HEK293 (cell line): ENCODE data around the gene MTA1.

Experiments
- HOXA7 ChIP-seq: sonication (generic); formaldehyde crosslinking; IDR thresholded peaks from 2 replicates; pipeline ENCODE4 v1.8.1; 2022; ENCODE audit warnings: missing genetic modification reagents, borderline replicate concordance
- PRDM10 ChIP-seq: fragments of 450-650 bp; formaldehyde crosslinking; IDR thresholded peaks from 2 replicates; pipeline ENCODE4 v1.5.1; 2016; ENCODE audit warnings: missing biosample characterization, missing genetic modification characterization
- REST ChIP-seq: fragments of 450-650 bp; formaldehyde crosslinking; IDR thresholded peaks from 2 replicates; pipeline ENCODE4 v1.5.1; 2016; ENCODE audit warnings: missing biosample characterization, missing genetic modification characterization
- ZBTB26 ChIP-seq: fragments of 450-650 bp; formaldehyde crosslinking; optimal IDR thresholded peaks from 2 replicates; pipeline ENCODE3; 2016; ENCODE audit warnings: missing biosample characterization, mild to moderate bottlenecking, missing genetic modification characterization
- ZNF184 ChIP-seq: fragments of 450-650 bp; IDR thresholded peaks from 2 replicates; pipeline ENCODE4 v1.5.1; 2018; ENCODE audit warnings: missing biosample characterization, mild to moderate bottlenecking, missing genetic modification characterization
- ZNF302 ChIP-seq: fragments of 450-650 bp; formaldehyde crosslinking; IDR thresholded peaks from 2 replicates; pipeline ENCODE4 v1.5.1; 2016; ENCODE audit warnings: missing biosample characterization, missing genetic modification characterization, low read depth
- ZNF311 ChIP-seq: fragments of 450-650 bp; formaldehyde crosslinking; IDR thresholded peaks from 2 replicates; pipeline ENCODE4 v1.5.1; 2017; ENCODE audit warnings: missing biosample characterization, missing genetic modification characterization, borderline replicate concordance
- ZNF624 ChIP-seq: fragments of 450-650 bp; formaldehyde crosslinking; IDR thresholded peaks from 2 replicates; pipeline ENCODE4 v1.5.1; 2017; ENCODE audit warnings: missing biosample characterization, missing genetic modification characterization
- TF ChIP-seq, protein P1 (sequence below): fragments of 450-650 bp; formaldehyde crosslinking; IDR thresholded peaks from 2 replicates; pipeline ENCODE4 v1.5.1; 2016; ENCODE audit warnings: missing biosample characterization, missing genetic modification characterization
- TF ChIP-seq, protein P2 (sequence below): fragments of 450-650 bp; formaldehyde crosslinking; IDR thresholded peaks from 2 replicates; pipeline ENCODE4 v1.5.1; 2016; ENCODE audit warnings: missing biosample characterization, missing genetic modification characterization, low read depth

DNA sequence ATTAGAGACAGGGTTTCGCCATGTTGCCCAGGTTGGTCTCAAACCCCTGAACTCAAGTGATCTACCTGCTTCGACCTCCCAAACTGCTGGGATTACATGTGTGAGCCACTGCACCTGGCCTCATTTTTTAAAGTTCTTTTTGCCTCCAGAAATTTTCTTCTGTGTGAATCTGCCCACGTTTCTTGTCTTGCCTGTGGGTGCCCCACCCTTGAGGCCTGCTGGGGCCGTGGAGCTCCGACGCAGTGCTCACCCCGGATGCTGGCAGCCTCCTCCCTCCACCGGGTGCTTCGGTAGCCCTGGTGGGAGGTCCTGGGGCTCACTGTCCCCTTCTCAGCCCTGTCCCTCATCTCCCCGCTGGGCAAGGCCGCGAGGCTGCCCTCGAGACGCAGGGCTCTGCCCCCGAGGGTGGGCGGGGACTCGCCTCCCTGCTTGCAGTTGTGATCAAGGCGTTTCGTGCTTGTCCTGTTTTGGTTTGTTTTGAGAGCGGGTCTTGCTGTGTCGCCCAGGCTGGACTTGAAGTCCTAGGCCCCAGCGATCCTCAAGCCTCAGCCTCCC is 35.5 kb downstream of the MTA1 start:
- TF ChIP-seq ZNF624 (tag by site-specific recombination) (no peak), HOXA7 (CRISPR knock-in tag) (no peak), REST (tag by site-specific recombination) (no peak), ZNF311 (tag by site-specific recombination) (no peak), ZNF302 (tag by site-specific recombination) (no peak), ZBTB26 (tag by site-specific recombination) (no peak), PRDM10 (tag by site-specific recombination) (no peak), ZNF184 (no peak)
- TF ChIP-seq, protein P1, sequence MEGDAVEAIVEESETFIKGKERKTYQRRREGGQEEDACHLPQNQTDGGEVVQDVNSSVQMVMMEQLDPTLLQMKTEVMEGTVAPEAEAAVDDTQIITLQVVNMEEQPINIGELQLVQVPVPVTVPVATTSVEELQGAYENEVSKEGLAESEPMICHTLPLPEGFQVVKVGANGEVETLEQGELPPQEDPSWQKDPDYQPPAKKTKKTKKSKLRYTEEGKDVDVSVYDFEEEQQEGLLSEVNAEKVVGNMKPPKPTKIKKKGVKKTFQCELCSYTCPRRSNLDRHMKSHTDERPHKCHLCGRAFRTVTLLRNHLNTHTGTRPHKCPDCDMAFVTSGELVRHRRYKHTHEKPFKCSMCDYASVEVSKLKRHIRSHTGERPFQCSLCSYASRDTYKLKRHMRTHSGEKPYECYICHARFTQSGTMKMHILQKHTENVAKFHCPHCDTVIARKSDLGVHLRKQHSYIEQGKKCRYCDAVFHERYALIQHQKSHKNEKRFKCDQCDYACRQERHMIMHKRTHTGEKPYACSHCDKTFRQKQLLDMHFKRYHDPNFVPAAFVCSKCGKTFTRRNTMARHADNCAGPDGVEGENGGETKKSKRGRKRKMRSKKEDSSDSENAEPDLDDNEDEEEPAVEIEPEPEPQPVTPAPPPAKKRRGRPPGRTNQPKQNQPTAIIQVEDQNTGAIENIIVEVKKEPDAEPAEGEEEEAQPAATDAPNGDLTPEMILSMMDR (tag by site-specific recombination) = no peak
- TF ChIP-seq, protein P2, sequence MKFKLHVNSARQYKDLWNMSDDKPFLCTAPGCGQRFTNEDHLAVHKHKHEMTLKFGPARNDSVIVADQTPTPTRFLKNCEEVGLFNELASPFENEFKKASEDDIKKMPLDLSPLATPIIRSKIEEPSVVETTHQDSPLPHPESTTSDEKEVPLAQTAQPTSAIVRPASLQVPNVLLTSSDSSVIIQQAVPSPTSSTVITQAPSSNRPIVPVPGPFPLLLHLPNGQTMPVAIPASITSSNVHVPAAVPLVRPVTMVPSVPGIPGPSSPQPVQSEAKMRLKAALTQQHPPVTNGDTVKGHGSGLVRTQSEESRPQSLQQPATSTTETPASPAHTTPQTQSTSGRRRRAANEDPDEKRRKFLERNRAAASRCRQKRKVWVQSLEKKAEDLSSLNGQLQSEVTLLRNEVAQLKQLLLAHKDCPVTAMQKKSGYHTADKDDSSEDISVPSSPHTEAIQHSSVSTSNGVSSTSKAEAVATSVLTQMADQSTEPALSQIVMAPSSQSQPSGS (tag by site-specific recombination) = no peak
